Uterus (tissue), 2 donors: ENCODE results near the gene PLCG2.

Source experiments
- CTCF ChIP-seq, 4 experiments: fragments of 200-600 bp in 2 of 4; fragments of 450-650 bp in 2 of 4; sonication (generic) in 2 of 4; IDR thresholded peaks; one replicate each; pipeline ENCODE4 v1.5.1; 2016 to 2019; ENCODE audit warnings: antibody characterized with exemption in 4 of 4, mild to moderate bottlenecking in 2 of 4, moderate library complexity in 1 of 4
- POLR2A ChIP-seq, 2 donors: fragments of 450-650 bp; IDR thresholded peaks; one replicate each; pipeline ENCODE4 v1.6.1; 2016; ENCODE audit warnings: antibody characterized with exemption in 2 of 2, mild to moderate bottlenecking in 1 of 2, moderate library complexity in 1 of 2

- TF ChIP-seq CTCF (IDR thresholded peaks at IDR 0.05) (no peak), POLR2A (IDR thresholded peaks at IDR 0.05) (no peak)
These were observed 122.4 kb downstream of the PLCG2 start for GRCh38 chr16:81901484-81901883.
